Measurements from ENCODE around the gene PLEKHM3.

The PLEKHM3 gene

GRCh38 chr2:207790898-207791297, 234.4 kb downstream of the PLEKHM3 start:
- no peak overlapping the region for H3K4me3 ChIP-seq (ENCODE audit: low read length)

GRCh38 chr2:207787800-207788199, 237.5 kb downstream of the PLEKHM3 start:
- TF ChIP-seq ZNF274 (IDR thresholded peaks at IDR 0.05; ENCODE audit: low read depth, low read length) = no peak
- no peak overlapping the region for H3K4me3 ChIP-seq (ENCODE audit: low read length)

More at GRCh38 chr2:207790898-207791297, 234.4 kb downstream of the PLEKHM3 start:
- no peak for TF ChIP-seq ZNF274 (IDR thresholded peaks at IDR 0.05; ENCODE audit: low read depth, low read length)

GRCh38 chr2:207787017-207787416, 238.3 kb downstream of the PLEKHM3 start:
- no peak for TF ChIP-seq ZNF274 (IDR thresholded peaks at IDR 0.05; ENCODE audit: low read depth, low read length)
- H3K4me3 ChIP-seq (ENCODE audit: low read length) = no peak overlapping the region

DNA sequence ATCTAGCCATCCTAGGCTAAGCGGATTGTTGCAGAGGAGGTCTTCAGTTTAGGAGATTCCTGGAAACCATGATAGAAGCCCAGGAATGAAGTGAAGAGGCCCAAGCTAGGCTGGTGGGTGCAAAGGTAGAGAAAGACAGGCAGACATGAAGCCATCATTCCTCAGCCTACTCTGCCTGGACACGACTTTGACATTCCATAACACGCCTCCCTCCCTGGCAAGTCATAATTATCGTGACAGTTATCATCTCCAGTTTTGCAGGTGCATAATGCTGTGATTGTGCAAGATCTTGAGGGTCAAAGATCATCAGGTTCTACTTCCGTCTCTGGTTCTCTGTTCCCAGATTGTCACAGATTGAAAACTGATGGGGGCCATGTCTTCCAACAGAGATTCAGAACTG, 240.4 kb downstream of the PLEKHM3 start:
- TF ChIP-seq ZNF274 (IDR thresholded peaks at IDR 0.05; ENCODE audit: low read depth, low read length) = no peak
- H3K4me3 ChIP-seq (ENCODE audit: low read length) = no peak overlapping the region

DNA sequence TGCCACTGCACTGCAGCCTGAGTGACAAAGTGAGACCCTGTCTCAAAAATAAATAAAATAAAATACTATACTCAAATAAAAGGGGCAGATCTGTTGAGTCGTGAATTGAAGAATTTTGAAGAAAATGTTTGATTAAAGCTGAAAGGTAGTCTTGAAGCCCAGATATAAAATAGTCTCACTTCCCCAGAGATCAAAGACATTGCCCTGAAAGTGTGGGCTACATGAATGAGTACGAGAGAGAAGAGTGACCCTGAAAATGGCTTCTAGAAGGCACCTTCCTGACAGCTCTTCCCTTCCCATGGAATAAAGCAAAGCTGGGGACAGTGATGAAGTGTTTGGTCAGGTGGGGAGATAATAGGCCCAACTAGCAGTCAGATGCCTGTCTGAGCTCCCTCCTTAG, 241.8 kb downstream of the PLEKHM3 start:
- no peak overlapping the region for H3K4me3 ChIP-seq (ENCODE audit: low read length)
- TF ChIP-seq ZNF274 (IDR thresholded peaks at IDR 0.05; ENCODE audit: low read depth, low read length) = no peak

- no peak overlapping the region for H3K4me3 ChIP-seq (ENCODE audit: low read length)
- TF ChIP-seq ZNF274 (IDR thresholded peaks at IDR 0.05; ENCODE audit: low read depth, low read length) = no peak
Observed at GRCh38 chr2:207782238-207783030, 242.9 kb downstream of the PLEKHM3 start.

DNA sequence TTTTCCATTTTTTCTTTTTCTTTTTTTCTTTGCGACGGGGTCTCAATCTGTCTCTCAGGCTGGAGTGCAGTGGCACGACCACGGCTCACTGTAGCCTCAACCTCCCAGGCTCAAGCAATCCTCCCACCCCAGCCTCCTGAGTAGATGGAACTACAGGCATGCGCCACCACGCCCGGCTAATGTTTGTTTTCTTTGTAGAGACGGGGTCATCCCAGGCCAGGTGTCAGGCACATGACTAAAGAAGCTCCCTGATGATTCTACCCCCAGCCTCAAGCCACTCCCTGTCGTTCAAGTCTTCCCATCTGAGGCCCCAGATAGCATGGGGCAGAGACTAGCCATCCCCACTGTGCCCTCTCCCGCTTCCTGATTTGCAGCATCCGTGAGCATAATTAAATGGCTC, 245.8 kb downstream of the PLEKHM3 start:
- no peak for TF ChIP-seq ZNF274 (IDR thresholded peaks at IDR 0.05; ENCODE audit: low read depth, low read length)
- no peak overlapping the region for H3K4me3 ChIP-seq (ENCODE audit: low read length)

DNA sequence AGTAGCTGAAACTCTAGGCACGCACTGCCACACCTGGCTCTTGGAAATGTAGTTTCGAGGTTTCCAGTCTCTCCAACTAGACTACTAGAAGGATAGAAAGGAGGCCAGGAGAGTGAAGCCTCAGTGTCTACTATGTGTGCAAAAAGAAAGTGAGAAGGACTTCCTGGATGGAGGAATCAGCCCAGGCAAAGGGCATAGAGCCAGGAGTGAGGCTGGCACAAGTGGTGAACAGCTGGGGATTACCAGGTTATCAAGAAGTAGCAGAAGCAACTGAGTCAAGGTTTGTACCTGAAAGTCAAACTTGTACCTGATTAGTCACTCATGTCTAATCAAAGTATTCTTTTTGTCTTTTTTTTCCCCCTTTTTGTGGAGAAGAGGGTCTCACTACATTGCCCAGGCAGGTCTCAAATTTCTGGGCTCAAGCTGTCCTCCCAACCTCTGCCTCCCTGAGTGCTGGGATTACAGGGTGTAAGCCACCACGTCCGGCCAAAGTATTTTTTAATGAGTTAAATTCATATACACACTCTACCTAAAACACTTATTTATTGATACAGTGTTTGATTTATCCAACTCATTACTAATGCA, 246.9 kb downstream of the PLEKHM3 start:
- no peak overlapping the region for H3K4me3 ChIP-seq (ENCODE audit: low read length)
- no peak for TF ChIP-seq ZNF274 (IDR thresholded peaks at IDR 0.05; ENCODE audit: low read depth, low read length)

DNA sequence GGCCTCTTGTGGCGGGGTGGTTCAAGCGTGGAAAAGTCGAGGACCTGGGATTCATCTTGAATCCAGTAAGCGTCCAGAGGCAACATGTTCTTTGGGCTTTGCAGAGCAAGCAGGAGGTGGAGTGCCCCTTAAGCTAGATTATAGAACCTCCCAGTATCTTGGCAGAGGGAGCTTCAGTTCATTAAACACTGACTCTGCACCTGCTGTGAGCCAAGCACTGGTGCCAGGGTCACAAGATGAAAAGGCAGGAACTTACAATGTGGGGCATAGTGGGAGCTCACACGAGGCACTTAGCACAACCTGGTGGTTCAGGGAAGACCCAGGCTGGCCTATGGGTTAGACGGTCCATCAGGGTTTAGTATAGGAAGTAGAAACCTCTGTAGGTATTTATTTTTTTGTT, 248.2 kb downstream of the PLEKHM3 start:
- H3K4me3 ChIP-seq (ENCODE audit: low read length) = no peak overlapping the region
- TF ChIP-seq ZNF274 (IDR thresholded peaks at IDR 0.05; ENCODE audit: low read depth, low read length) = no peak

GRCh38 chr2:207775473-207775872, 249.9 kb downstream of the PLEKHM3 start:
- no peak overlapping the region for H3K4me3 ChIP-seq (ENCODE audit: low read length)
- TF ChIP-seq ZNF274 (IDR thresholded peaks at IDR 0.05; ENCODE audit: low read depth, low read length) = no peak

- H3K4me3 ChIP-seq (ENCODE audit: low read length) = no peak overlapping the region
- TF ChIP-seq ZNF274 (IDR thresholded peaks at IDR 0.05; ENCODE audit: low read depth, low read length) = no peak
Observed at GRCh38 chr2:207772844-207773205, 252.5 kb downstream of the PLEKHM3 start.

GRCh38 chr2:207772081-207772843, 253.1 kb downstream of the PLEKHM3 start:
- H3K4me3 ChIP-seq (ENCODE audit: low read length) = no peak overlapping the region
- TF ChIP-seq ZNF274 (IDR thresholded peaks at IDR 0.05; ENCODE audit: low read depth, low read length) = no peak

- no peak for TF ChIP-seq ZNF274 (IDR thresholded peaks at IDR 0.05; ENCODE audit: low read depth, low read length)
Observed at GRCh38 chr2:207771421-207771820, 253.9 kb downstream of the PLEKHM3 start.

More at GRCh38 chr2:207771421-207771820, 253.9 kb downstream of the PLEKHM3 start:
- no peak overlapping the region for H3K4me3 ChIP-seq (ENCODE audit: low read length)

Data from GM08714 (cell line).